Loucy (cell line): Measurements from ENCODE around the gene EPB41L2.
A peak's percentile ranks its signal among the peaks of the same experiment; 100 is the strongest.

Experiments used
- H2AFZ ChIP-seq: fragments of 200-600 bp; sonication (generic); 2 replicates; pipeline ENCODE4 v1.6.0; 2016; ENCODE audit warnings: antibody characterized with exemption, mild to moderate bottlenecking, low read length, moderate library complexity
- H3F3A ChIP-seq: fragments of 200-600 bp; 2 replicates; pipeline ENCODE4 v1.6.0; 2016; ENCODE audit warnings: antibody characterized with exemption, low read depth, mild to moderate bottlenecking
- H3K27me3 ChIP-seq: fragments of 200-600 bp; sonication (generic); 2 replicates; pipeline ENCODE4 v1.6.1; 2014; ENCODE audit warnings: low read length, mild to moderate bottlenecking; ENCODE audit not compliant: insufficient read depth, poor library complexity, severe bottlenecking
- H3K36me3 ChIP-seq: fragments of 200-600 bp; sonication (generic); 2 replicates; pipeline ENCODE4 v1.6.1; 2016; ENCODE audit warnings: low read length; ENCODE audit not compliant: insufficient read depth
- H3K4me1 ChIP-seq: fragments of 200-600 bp; sonication (generic); 2 replicates; pipeline ENCODE4 v1.5.1; 2014; ENCODE audit warnings: low read length, mild to moderate bottlenecking; ENCODE audit not compliant: insufficient read depth, poor library complexity, severe bottlenecking
- H3K4me2 ChIP-seq: fragments of 200-600 bp; sonication (generic); 2 replicates; pipeline ENCODE4 v1.6.0; 2014; ENCODE audit warnings: antibody characterized with exemption, low read length, low read depth, mild to moderate bottlenecking; ENCODE audit not compliant: poor library complexity, severe bottlenecking
- H3K4me3 ChIP-seq: fragments of 200-600 bp; sonication (generic); 2 replicates; pipeline ENCODE4 v1.5.1; 2014; ENCODE audit warnings: low read length, mild to moderate bottlenecking, mixed read lengths; ENCODE audit not compliant: poor library complexity, severe bottlenecking
- H3K79me2 ChIP-seq: fragments of 200-600 bp; sonication (generic); 2 replicates; pipeline ENCODE4 v1.6.1; 2014; ENCODE audit warnings: low read length; ENCODE audit not compliant: insufficient read depth
- H3K9ac ChIP-seq: fragments of 200-600 bp; sonication (generic); 2 replicates; pipeline ENCODE4 v1.6.0; 2014; ENCODE audit warnings: mild to moderate bottlenecking, low read depth, low read length, moderate library complexity; ENCODE audit not compliant: poor library complexity, severe bottlenecking
- H3K9me2 ChIP-seq: fragments of 200-600 bp; sonication (generic); replicated peaks from 2 replicates; pipeline ENCODE4 v1.6.1; 2016; ENCODE audit warnings: low read depth, low read length, mixed read lengths
- H3K9me3 ChIP-seq: fragments of 200-600 bp; sonication (generic); 2 replicates; pipeline ENCODE4 v1.6.1; 2014; ENCODE audit warnings: mild to moderate bottlenecking, antibody characterized with exemption, low read length, low read depth; ENCODE audit not compliant: insufficient read depth
- H4K20me1 ChIP-seq: fragments of 200-600 bp; sonication (generic); 2 replicates; pipeline ENCODE4 v1.6.0; 2014; ENCODE audit warnings: antibody characterized with exemption, low read length, mild to moderate bottlenecking; ENCODE audit not compliant: insufficient read depth, poor library complexity, severe bottlenecking
- CTCF ChIP-seq: fragments of 200-600 bp; sonication (generic); conservative IDR thresholded peaks from 2 replicates; pipeline ENCODE4 v1.5.1; 2014; ENCODE audit warnings: mild to moderate bottlenecking, antibody characterized with exemption, low read length
- EZH2phosphoT487 ChIP-seq: fragments of 200-600 bp; IDR thresholded peaks from 2 replicates; pipeline ENCODE4 v1.6.1; 2018; ENCODE audit warnings: antibody characterized with exemption, mild to moderate bottlenecking, moderate library complexity, borderline replicate concordance

The EPB41L2 gene

GRCh38 chr6:131059486-131059885 is 3.6 kb downstream of the EPB41L2 start:
- Histone ChIP-seq H3K9me3 (peaks cover 15% of the 10 kb centered on the region; the same call in 1 of the 2 replicates), H4K20me1 (peaks cover 4% of the 10 kb centered on the region), H3K9me2 (no peaks in the 10 kb centered on the region), H3K36me3 (peaks cover 10% of the 10 kb centered on the region; the same call in 1 of the 2 replicates), H3K9ac (peak overlapping the region; percentile 84), H3F3A (no peaks in the 10 kb centered on the region), H3K27me3 (no peaks in the 10 kb centered on the region), H3K4me1 (peaks cover 43% of the 10 kb centered on the region), H3K79me2 (peaks cover 84% of the 10 kb centered on the region), H3K4me3 (peak overlapping the region; percentile 74), H2AFZ (no peak overlapping the region), H3K4me2 (peak overlapping the region; percentile 80)
- TF ChIP-seq EZH2phosphoT487 = no peak
- no peak for TF ChIP-seq CTCF

- H3K9me2 ChIP-seq = no peaks in the 10 kb centered on the region
- no peaks in the 10 kb centered on the region for H3K27me3 ChIP-seq
- peaks cover 97% of the 10 kb centered on the region for H3K79me2 ChIP-seq
- H2AFZ ChIP-seq = no peak overlapping the region
- peaks cover 36% of the 10 kb centered on the region for H3K4me1 ChIP-seq
- H3K4me2 ChIP-seq = peak overlapping the region; percentile 49
- H3K36me3 ChIP-seq = peaks cover 18% of the 10 kb centered on the region; the same call in 1 of the 2 replicates
- H3K9me3 ChIP-seq = peaks cover 28% of the 10 kb centered on the region; the same call in 1 of the 2 replicates
- TF ChIP-seq EZH2phosphoT487 = no peak
- no peak for TF ChIP-seq CTCF
- H3K4me3 ChIP-seq = no peak overlapping the region
- no peaks in the 10 kb centered on the region for H3F3A ChIP-seq
- H3K9ac ChIP-seq = no peak overlapping the region
- peaks cover 4% of the 10 kb centered on the region for H4K20me1 ChIP-seq
Observed at GRCh38 chr6:131058236-131058635, 4.8 kb downstream of the EPB41L2 start.

- Histone ChIP-seq H3K4me3 (no peak overlapping the region), H3K79me2 (peaks cover 98% of the 10 kb centered on the region), H3K4me1 (peaks cover 16% of the 10 kb centered on the region), H3K4me2 (no peak overlapping the region), H3K9me3 (peaks cover 28% of the 10 kb centered on the region; the same call in 1 of the 2 replicates), H3K36me3 (peaks cover 18% of the 10 kb centered on the region; the same call in 1 of the 2 replicates), H3K27me3 (no peaks in the 10 kb centered on the region), H3K9ac (no peak overlapping the region), H4K20me1 (no peaks in the 10 kb centered on the region), H3F3A (no peaks in the 10 kb centered on the region), H3K9me2 (no peaks in the 10 kb centered on the region), H2AFZ (no peak overlapping the region)
- TF ChIP-seq CTCF = no peak
- TF ChIP-seq EZH2phosphoT487 = no peak
Observed at GRCh38 chr6:131054392-131055250, 8.4 kb downstream of the EPB41L2 start.
